Astrocyte (in vitro differentiated cells and primary cell): ENCODE results near the gene MYO3B.

ENCODE experiments used
- CTCF ChIP-seq: IDR thresholded peaks from 2 replicates; pipeline ENCODE4 v1.5.1; 2011; ENCODE audit warnings: low read depth, mild to moderate bottlenecking, inconsistent platforms, low read length, moderate library complexity; ENCODE audit not compliant: insufficient read depth
- EZH2 ChIP-seq: IDR thresholded peaks from 2 replicates; pipeline ENCODE4 v1.6.1; 2012; ENCODE audit warnings: mild to moderate bottlenecking, low read length, inconsistent platforms; ENCODE audit not compliant: insufficient read depth

- TF ChIP-seq CTCF = no peak
- TF ChIP-seq EZH2 = no peak
Observed at GRCh38 chr2:170512266-170512665, 334.3 kb downstream of the MYO3B start.
